HuH-7.5 (cell line): ENCODE measurements around the gene CUL4A.

Experiments used
- DNase-seq: peaks from one replicate; pipeline ENCODE4 v3.0.0; 2011; ENCODE audit warnings: low spot score

Gene CUL4A

DNA sequence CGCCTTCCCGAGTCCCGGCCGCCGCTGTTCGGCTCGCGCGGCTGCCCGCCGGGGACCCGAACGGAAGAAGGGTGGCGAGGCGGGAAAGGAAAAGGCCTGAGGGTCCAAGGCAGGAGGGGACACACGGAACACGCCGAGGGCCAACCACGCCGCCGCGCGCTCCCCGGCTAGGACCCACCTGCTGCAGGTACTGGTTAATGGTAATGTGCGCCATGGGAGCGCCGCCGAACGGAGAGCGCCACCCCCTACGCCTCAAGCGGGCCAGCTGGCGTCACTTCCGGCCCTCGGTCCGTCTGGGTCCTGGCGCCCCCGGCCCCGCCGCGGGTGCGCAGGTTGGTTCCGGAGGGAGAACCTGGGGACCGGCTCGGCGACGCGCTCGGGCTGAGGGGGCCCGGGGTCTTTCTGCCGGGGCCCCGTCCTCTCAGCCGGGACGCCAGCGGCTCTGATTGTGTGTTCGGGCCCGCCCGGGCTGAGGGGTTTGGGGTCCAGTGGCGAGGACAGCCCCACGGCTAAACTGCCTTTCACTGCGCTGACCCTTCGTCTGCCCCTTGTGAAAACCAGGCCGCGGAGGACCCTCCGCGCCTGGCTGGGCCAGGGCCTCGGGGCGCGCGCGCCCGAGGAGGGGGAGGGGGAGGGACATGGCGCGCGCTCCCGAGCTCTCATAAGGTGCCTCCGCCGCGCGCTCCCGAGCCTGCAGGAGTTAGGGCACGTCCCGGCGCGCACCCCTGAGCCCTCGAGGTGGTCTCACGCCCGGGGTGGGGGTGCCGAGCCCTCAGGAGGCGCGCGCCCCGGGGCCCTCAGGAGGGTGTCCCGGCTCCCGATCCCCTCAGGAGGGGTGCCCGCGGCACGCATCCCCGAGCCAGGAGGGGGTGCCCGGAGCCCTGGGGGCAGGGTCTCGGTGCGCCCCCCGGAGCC is 735 bp upstream of the CUL4A start, which contains the start of gene PCID2:
Gene PCID2 (minus strand): TSS at position 249 of the 915 bp plus-strand sequence. CDS start 35 bp downstream, at position 214.
- DNase-seq, result peak; percentile 67

DNA sequence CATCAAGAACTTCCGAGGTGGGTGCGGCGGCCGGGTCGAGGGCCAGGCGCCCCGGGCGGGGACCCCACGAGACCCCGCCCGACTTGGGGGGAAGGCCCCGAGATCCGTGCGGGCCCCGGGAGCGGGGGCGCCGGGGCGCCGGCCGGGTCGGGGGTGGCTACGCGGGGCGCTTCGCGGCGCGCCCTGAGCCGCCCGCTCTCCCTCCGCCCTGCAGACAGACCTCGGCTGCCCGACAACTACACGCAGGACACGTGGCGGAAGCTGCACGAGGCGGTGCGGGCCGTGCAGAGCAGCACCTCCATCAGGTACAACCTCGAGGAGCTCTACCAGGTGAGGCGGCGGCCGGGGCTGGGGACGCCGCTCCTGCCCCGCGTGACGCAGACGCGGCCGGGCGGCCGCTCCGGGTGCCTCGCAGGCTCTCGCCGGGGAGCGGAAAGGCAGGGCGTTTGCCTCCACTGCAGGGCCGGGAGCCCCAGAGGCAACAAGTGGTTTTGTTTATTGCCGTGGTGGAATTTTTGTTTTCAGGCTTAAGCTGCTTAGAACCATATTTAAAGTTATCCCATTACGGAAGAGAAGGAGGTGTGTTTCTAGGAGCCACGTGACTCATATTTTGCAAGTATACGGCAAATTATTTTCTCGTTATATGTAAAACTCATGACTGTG is 477 bp downstream of the CUL4A start:
- peak; percentile 26 for DNase-seq

DNA sequence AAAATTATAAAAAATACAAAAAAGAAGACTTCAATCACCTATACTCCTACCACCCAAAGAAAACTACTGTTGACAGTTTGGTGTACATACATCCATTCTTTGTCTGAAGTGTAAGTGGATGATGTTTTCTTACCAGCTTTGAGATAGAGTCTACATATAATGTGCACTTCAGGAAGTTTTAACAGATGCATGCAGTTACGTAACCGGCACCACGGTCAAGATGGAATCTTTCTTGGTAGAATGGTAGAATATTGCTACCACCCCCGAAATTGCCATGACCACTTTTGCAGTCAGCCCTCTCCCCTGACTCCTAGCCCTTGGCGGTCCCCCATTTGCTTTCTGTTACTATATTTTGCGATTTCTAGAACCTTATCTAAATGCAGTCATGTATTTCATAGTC is 1.4 kb downstream of the CUL4A start:
- no peak for DNase-seq

- DNase-seq, result no peak
Measured at GRCh38 chr13:113211774-113212173, 2.4 kb downstream of the CUL4A start.

- DNase-seq, result no peak
Measured at GRCh38 chr13:113216254-113217048, 7.0 kb downstream of the CUL4A start.

GRCh38 chr13:113218586-113218985 is 9.2 kb downstream of the CUL4A start:
- DNase-seq, result no peak

DNA sequence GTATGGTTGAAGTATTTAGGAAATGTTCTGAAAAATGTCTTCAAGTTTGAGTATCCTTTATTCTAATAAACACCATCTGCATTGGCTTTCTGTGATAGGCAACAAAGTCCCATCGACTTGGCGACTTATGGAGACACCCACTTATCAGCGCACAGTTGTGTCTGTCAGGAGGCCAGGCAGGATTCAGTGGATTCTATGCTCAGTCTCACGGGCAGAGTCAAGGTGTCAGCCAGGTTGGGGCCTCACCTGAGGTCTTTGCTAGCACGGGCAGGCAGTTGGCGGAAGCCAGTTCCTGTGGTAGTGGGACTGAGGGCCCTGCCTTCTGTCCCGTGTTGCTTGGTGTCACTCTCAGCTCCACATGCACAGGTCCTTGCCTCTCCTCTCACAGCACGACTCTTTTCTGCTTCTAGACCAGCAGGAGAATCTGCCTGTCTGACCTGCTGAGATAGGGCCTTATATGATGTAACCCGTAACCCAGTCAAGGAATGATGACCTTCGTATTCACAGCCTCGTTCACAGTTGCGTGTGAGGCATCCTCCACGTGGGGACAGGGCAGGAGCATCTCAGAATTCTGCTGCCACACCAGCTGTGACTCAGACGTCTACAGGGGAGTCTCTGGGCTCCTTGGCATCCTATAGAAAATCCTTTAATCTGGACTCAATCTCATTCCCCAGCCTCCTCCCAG is 10.0 kb downstream of the CUL4A start:
- DNase-seq, result no peak

DNA sequence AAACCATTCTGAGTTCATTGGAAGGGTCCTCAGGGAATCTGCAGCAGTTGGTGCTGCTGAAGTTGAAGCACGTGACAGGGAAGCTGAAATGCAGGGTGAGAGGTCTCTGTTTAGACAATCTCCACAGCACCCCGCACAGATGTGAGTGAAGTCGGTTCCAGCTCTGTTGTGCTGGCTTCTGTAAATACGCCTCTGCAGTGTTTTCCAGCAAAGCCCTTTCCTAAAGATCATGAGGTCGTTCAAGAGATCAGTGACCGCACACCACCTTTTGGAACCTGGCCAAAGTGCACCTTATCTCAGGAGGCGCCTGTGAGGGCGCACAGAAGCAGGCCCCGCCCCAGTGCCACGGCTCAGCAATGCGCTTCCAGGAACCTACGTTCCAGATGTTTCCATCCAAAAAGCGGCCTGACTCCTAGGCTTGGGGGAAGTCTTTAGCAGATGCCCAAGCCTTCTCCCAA is 10.8 kb downstream of the CUL4A start:
- peak; percentile 31 for DNase-seq

GRCh38 chr13:113220877-113221276 is 11.5 kb downstream of the CUL4A start:
- peak; percentile 15 for DNase-seq

- DNase-seq, result no peak
Measured at GRCh38 chr13:113223070-113223469, 13.7 kb downstream of the CUL4A start.

DNA sequence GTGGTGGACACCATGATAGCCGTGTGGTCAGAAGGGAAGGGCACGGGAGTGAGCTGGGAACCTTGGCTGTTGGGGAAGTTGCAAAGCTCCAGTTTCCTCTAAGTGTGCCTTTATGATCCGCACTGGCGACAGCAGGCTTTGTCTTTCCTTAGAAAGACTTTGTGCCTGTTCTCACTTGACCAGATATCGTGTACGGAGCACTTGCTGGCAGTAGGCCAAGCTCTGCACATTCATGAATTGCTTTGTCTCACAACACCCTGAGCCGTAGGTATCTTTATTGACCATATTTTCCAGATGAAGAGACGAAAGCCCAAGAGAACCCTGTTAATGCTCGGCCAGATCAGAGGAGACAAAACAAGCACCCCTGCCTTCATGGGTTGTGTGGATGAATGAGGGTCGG is 15.1 kb downstream of the CUL4A start:
- no peak for DNase-seq

DNA sequence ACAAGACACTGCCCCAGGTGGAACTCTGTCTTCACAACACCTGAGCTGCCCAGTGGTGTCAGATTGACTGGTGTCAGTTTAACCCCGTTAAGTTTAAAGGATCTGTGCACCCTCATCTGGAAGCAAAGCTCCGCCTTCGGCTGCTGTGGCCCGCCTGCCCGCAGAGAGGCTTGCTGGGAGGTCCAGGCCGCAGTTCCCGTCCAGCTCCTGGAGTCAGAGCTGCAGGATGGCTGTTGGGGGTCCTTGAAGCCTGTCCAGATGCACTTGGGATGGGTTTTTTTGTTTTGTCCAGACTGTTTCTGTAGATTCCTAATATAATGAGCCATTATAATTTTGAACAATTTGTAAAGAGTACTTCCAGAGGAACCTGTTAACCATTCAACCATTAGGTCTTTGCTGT is 16.1 kb downstream of the CUL4A start:
- no peak for DNase-seq

DNA sequence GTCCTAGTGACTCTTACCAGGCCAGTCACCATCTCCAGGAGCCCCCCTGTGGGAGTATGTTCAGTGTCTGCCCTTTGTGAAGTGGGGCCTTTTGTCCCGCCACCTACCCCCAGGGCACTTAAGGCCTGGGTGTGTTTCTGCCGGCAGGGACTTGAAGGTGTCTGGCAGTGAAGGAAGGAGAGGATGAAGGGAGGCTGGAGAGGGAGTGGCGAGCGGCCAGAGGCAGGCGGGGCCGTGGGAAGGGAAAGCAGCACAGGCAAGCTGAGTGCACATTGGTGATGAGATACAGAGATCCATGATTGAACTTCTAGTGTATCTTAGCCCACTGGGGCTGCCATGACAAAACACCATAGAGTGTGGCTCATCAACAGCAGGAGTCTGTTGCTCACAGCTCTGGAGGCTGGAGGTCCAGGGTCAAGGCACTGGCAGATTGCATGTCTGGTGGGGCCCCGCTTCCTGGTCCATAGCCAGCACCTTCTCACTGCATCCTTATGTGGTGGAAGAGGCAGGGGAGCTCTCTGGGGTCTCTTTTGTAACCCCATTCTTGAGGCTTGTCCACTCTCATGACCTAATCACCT is 17.5 kb downstream of the CUL4A start:
- no peak for DNase-seq

DNA sequence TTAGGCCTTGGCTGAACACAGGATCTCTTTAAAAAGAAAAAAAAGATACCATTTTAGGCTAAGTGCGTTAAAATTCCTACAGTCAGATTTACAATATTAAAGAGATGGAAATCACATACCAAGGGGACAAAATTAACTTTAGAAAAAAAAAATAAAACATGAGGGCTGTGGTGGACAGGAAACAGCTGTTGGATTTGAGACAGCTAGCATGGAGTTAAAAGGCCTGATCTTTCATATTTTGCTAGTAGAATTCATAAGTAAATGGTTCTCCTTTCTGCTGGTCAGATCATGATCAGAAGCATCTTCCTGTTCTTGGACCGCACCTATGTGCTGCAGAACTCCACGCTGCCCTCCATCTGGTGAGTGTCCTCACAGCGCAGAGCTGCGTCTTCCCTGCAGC is 19.7 kb downstream of the CUL4A start:
- DNase-seq, result no peak

GRCh38 chr13:113229791-113230190 is 20.4 kb downstream of the CUL4A start:
- no peak for DNase-seq

DNA sequence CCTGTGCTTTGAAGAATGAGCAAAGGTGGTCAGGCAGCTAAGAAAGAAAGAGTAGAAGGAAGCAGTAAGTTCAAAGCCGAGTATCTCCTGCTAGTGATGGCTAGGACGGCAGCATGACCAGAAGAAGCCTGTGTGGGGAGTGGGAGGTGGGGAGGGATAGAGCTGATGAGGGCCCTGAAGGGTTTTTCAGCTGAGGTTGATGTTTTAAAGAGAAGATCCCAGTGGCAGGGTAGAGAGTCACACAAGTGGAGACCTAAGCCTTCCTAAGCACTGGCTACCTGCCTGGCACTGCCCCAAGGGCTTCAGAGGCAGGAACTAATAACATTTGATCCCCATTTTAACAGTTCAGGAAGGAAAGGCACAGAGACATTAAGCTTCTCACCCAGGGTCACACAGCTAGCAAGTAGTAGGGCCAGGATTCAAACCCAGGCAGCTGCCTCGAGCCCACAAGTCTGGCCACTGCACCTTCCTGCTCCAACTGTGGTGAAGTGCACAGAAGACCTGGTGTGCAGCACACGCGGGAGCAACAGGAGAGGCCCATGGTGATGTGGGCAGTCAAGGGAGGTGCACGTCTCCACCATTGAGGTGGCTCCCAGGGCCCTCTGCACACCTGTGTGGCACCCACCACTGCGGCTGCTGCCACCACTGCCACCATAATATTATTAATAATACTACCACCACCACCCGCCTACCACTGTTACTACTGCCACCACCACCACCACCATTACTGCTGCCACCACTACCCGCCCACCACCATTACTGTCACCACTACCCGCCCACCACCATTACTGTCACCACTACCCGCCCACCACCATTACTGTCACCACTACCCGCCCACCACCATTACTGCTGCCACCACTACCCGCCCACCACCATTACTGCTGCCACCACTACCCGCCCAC is 22.1 kb downstream of the CUL4A start:
- DNase-seq, result no peak

GRCh38 chr13:113232208-113233003 is 23.0 kb downstream of the CUL4A start:
- DNase-seq, result no peak

GRCh38 chr13:113233101-113233500 is 23.7 kb downstream of the CUL4A start:
- no peak for DNase-seq

- no peak for DNase-seq
Measured at GRCh38 chr13:113238536-113238935, 29.1 kb downstream of the CUL4A start.

- DNase-seq, result no peak
Measured at GRCh38 chr13:113239357-113239756, 29.9 kb downstream of the CUL4A start.
